Measurements from ENCODE around the gene CFAP221. TPM values are rescaled to one million over a fixed set of nuclear protein-coding genes. Genes with fewer than 3 reads are reported as not detected.

CFAP221 gene
- 33.9 TPM for total RNA-seq
- long read RNA-seq, partial matches to known transcripts: 13 of 30 reads
- long read RNA-seq, other reads (novel, unspliced or antisense): 16 of 30 reads

- Histone ChIP-seq H3K9me3 (no peaks in the 10 kb centered on the region), H3K4me1 (peaks cover 23% of the 10 kb centered on the region), H3K27me3 (ENCODE audit: low read depth) (no peaks in the 10 kb centered on the region), H3K27ac (peak within 1 kb of the TSS; percentile 83), H3K36me3 (no peaks in the 10 kb centered on the region), H3K4me3 (peak within 1 kb of the TSS; percentile 61)
- no peak for TF ChIP-seq CTCF (IDR thresholded peaks at IDR 0.05)
- intact Hi-C loops (cut with DNase I): no loop called here
- DNase-seq (peak; percentile 89), ATAC-seq (peak; percentile 94 to 95)
Observed at GRCh38 chr2:119544075-119544938, at the start of gene CFAP221. Gene CFAP221, plus strand, starts transcription at chr2:119544449. Its CDS starts 1,683 bp downstream, at chr2:119546132.

GRCh38 chr2:119495948-119496347 is 48.3 kb upstream of the CFAP221 start:
- DNase-seq (no peak), ATAC-seq (peak; percentile 67 to 71)
- peaks cover 20% of the 10 kb centered on the region for H3K9me3 ChIP-seq
- intact Hi-C loops (cut with DNase I): no loop called here
- H3K27me3 ChIP-seq (ENCODE audit: low read depth): no peaks in the 10 kb centered on the region
- no peak for TF ChIP-seq CTCF (IDR thresholded peaks at IDR 0.05)
- peaks cover 10% of the 10 kb centered on the region for H3K4me1 ChIP-seq
- H3K36me3 ChIP-seq: no peaks in the 10 kb centered on the region
- no peak overlapping the region for H3K4me3 ChIP-seq
- H3K27ac ChIP-seq: no peak overlapping the region

GRCh38 chr2:119496682-119497081 is 47.6 kb upstream of the CFAP221 start:
- no peak for TF ChIP-seq CTCF (IDR thresholded peaks at IDR 0.05)
- intact Hi-C loops (cut with DNase I): no loop called here
- no peak overlapping the region for H3K27ac ChIP-seq

GRCh38 chr2:119508756-119509155 is 35.5 kb upstream of the CFAP221 start:
- Histone ChIP-seq H3K4me3 (no peak overlapping the region), H3K4me1 (no peaks in the 10 kb centered on the region), H3K27me3 (ENCODE audit: low read depth) (no peaks in the 10 kb centered on the region), H3K36me3 (no peaks in the 10 kb centered on the region), H3K9me3 (no peaks in the 10 kb centered on the region), H3K27ac (no peak overlapping the region)
- intact Hi-C loops (cut with DNase I): no loop called here
- TF ChIP-seq CTCF (IDR thresholded peaks at IDR 0.05): no peak
- DNase-seq (no peak), ATAC-seq (no peak)

More at GRCh38 chr2:119496682-119497081, 47.6 kb upstream of the CFAP221 start:
- Histone ChIP-seq H3K9me3 (peaks cover 22% of the 10 kb centered on the region), H3K27me3 (ENCODE audit: low read depth) (no peaks in the 10 kb centered on the region), H3K4me1 (peaks cover 4% of the 10 kb centered on the region), H3K36me3 (no peaks in the 10 kb centered on the region), H3K4me3 (no peak overlapping the region)
- DNase-seq: no peak
- ATAC-seq: no peak

- ATAC-seq (no peak), DNase-seq (no peak)
- Histone ChIP-seq H3K27ac (no peak overlapping the region), H3K4me3 (no peak overlapping the region), H3K36me3 (no peaks in the 10 kb centered on the region), H3K9me3 (no peaks in the 10 kb centered on the region), H3K4me1 (no peaks in the 10 kb centered on the region), H3K27me3 (ENCODE audit: low read depth) (no peaks in the 10 kb centered on the region)
- no peak for TF ChIP-seq CTCF (IDR thresholded peaks at IDR 0.05)
- intact Hi-C loops (cut with DNase I): no loop called here
Observed at GRCh38 chr2:119511989-119512388, 32.3 kb upstream of the CFAP221 start.

All from lower lobe of right lung (tissue), 2 donors.